Mesendoderm (in vitro differentiated cells): Measurements from ENCODE around the gene PLCD1.

ENCODE experiments used
- DNase-seq: peaks from one replicate; pipeline ENCODE4 v3.0.0; 2013
- H2AK5ac ChIP-seq: 2 replicates; pipeline ENCODE4 v1.6.1; 2013; ENCODE audit warnings: low read length, inconsistent platforms
- H2BK120ac ChIP-seq: 2 replicates; pipeline ENCODE4 v1.6.1; 2013; ENCODE audit warnings: low read depth, mild to moderate bottlenecking, low read length, moderate library complexity, mixed read lengths
- H2BK15ac ChIP-seq: replicated peaks from 2 replicates; pipeline ENCODE4 v1.6.1; 2013; ENCODE audit warnings: low read depth, mild to moderate bottlenecking, moderate library complexity
- H2BK5ac ChIP-seq: 2 replicates; pipeline ENCODE4 v1.6.1; 2013; ENCODE audit warnings: low read length, inconsistent platforms
- H3K18ac ChIP-seq: 2 replicates; pipeline ENCODE4 v1.6.1; 2013; ENCODE audit warnings: mild to moderate bottlenecking, low read length, mixed read lengths
- H3K23ac ChIP-seq: one replicate; pipeline ENCODE4 v1.6.1; 2013; ENCODE audit warnings: low read length
- H3K27ac ChIP-seq: 2 replicates; pipeline ENCODE4 v1.5.1; 2013; ENCODE audit warnings: low read depth, mild to moderate bottlenecking, inconsistent platforms, low read length, moderate library complexity
- H3K27me3 ChIP-seq: 2 replicates; pipeline ENCODE4 v1.6.1; 2013; ENCODE audit warnings: low read length, control low read depth, mild to moderate bottlenecking, inconsistent platforms; ENCODE audit not compliant: insufficient read depth, poor library complexity
- H3K36me3 ChIP-seq: 2 replicates; pipeline ENCODE4 v1.6.1; 2013; ENCODE audit warnings: low read length, inconsistent platforms; ENCODE audit not compliant: control insufficient read depth, insufficient read depth
- H3K4ac ChIP-seq: one replicate; pipeline ENCODE4 v1.6.1; 2013; ENCODE audit warnings: low read depth, mild to moderate bottlenecking, low read length, moderate library complexity
- H3K4me1 ChIP-seq: 2 replicates; pipeline ENCODE4 v1.6.1; 2013; ENCODE audit warnings: low read depth, low read length, inconsistent platforms; ENCODE audit not compliant: control insufficient read depth
- H3K4me2 ChIP-seq: 2 replicates; pipeline ENCODE4 v1.6.1; 2013; ENCODE audit warnings: low read length
- H3K4me3 ChIP-seq: 2 replicates; pipeline ENCODE4 v1.5.1; 2013; ENCODE audit warnings: mild to moderate bottlenecking, low read length
- H3K56ac ChIP-seq: one replicate; pipeline ENCODE4 v1.6.1; 2013; ENCODE audit warnings: low read length
- H3K79me1 ChIP-seq: 2 replicates; pipeline ENCODE4 v1.6.1; 2013; ENCODE audit warnings: low read length, inconsistent platforms
- H3K79me2 ChIP-seq: 2 replicates; pipeline ENCODE4 v1.6.1; 2013; ENCODE audit warnings: mild to moderate bottlenecking, low read length; ENCODE audit not compliant: control insufficient read depth, insufficient read depth
- H3K9ac ChIP-seq: 2 replicates; pipeline ENCODE4 v1.6.1; 2013; ENCODE audit warnings: low read length, inconsistent platforms
- H4K5ac ChIP-seq: one replicate; pipeline ENCODE4 v1.6.1; 2013; ENCODE audit warnings: low read length
- H4K8ac ChIP-seq: one replicate; pipeline ENCODE4 v1.6.1; 2013; ENCODE audit warnings: low read depth, mild to moderate bottlenecking, control low read depth, low read length, moderate library complexity
- WGBS: extraction: QIAGEN DNeasy Blood & Tissue Kit; methylation state at CpG from one replicate; pipeline ENCODE4 v1.1.7; 2013; ENCODE audit warnings: low lambda C conversion rate, missing lambda C conversion rate; ENCODE audit not compliant: insufficient coverage; ENCODE audit errors: extremely low coverage; 5-methylcytosine and 5-hydroxymethylcytosine counted together

PLCD1 gene

DNA sequence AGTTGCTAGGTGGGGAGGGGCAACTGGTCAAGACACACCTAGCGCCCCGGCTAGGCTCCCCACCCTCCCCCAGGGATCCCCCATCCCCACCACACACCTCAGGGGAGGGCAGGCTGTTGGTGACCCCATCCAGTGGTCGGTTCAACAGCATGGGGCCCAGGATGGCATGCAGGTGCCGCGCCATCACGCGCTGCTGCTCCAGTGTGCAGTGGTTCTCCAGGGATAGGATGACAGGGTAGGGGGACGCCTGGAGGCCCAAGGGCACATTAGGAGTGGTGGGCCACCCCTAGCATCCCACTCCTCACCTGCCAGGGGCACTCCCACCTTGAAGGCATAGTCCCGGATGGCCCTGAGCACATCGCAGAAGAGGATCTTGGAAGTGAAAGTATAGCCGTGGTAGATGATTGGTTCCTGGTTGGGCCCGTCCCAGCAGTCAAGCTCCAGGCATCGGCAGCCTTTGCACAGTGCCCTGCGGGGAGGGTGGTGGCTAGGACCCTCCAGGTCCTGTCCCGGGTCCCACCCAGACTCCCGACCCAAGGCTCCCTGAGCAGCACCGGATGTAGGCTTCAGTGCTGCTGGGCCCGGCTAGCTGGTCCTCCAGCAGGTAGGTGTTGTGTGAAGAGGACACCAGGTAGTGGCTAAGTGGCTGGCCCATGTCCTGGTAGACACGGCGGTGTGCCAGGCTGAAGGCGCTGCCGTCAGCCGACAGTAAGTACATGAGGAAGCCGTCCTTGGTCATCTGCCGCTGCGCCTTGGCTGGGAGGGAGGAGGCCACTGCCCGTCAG is 19.4 kb downstream of the PLCD1 start:
- WGBS, result no CpG with 5 or more reads among the region's 27 CpGs
- Histone ChIP-seq H2BK15ac (no peak overlapping the region), H3K4ac (no peak overlapping the region), H3K4me3 (no peak overlapping the region), H2AK5ac (no peak overlapping the region), H3K56ac (no peak overlapping the region), H3K79me2 (no peaks in the 10 kb centered on the region), H3K9ac (no peak overlapping the region), H2BK5ac (no peak overlapping the region), H3K23ac (no peak overlapping the region), H3K27me3 (no peaks in the 10 kb centered on the region), H2BK120ac (no peak overlapping the region), H3K4me2 (no peak overlapping the region), H4K5ac (no peak overlapping the region), H3K18ac (no peak overlapping the region), H3K79me1 (no peaks in the 10 kb centered on the region), H4K8ac (no peak overlapping the region), H3K27ac (no peak overlapping the region), H3K4me1 (no peaks in the 10 kb centered on the region), H3K36me3 (no peaks in the 10 kb centered on the region)
- no peak for DNase-seq

GRCh38 chr3:38008971-38009580 is 20.4 kb downstream of the PLCD1 start:
- Histone ChIP-seq H2BK120ac (no peak overlapping the region), H3K4ac (no peak overlapping the region), H4K8ac (no peak overlapping the region), H3K4me2 (no peak overlapping the region), H3K4me1 (no peaks in the 10 kb centered on the region), H3K18ac (no peak overlapping the region), H4K5ac (no peak overlapping the region), H3K79me1 (no peaks in the 10 kb centered on the region), H3K23ac (no peak overlapping the region), H3K56ac (no peak overlapping the region), H3K36me3 (no peaks in the 10 kb centered on the region), H2AK5ac (no peak overlapping the region), H3K27me3 (no peaks in the 10 kb centered on the region), H2BK5ac (no peak overlapping the region), H3K4me3 (no peak overlapping the region), H3K79me2 (no peaks in the 10 kb centered on the region), H3K9ac (no peak overlapping the region), H3K27ac (no peak overlapping the region), H2BK15ac (no peak overlapping the region)
- WGBS, result no CpG with 5 or more reads among the region's 16 CpGs
- no peak for DNase-seq

GRCh38 chr3:38008191-38008701 is 21.2 kb downstream of the PLCD1 start:
- Histone ChIP-seq H2AK5ac (no peak overlapping the region), H3K4me1 (no peaks in the 10 kb centered on the region), H4K5ac (no peak overlapping the region), H3K9ac (no peak overlapping the region), H3K36me3 (no peaks in the 10 kb centered on the region), H3K18ac (no peak overlapping the region), H2BK120ac (no peak overlapping the region), H3K4ac (no peak overlapping the region), H4K8ac (no peak overlapping the region), H3K27ac (no peak overlapping the region), H3K23ac (no peak overlapping the region), H3K4me3 (no peak overlapping the region), H3K79me2 (no peaks in the 10 kb centered on the region), H3K79me1 (no peaks in the 10 kb centered on the region), H2BK15ac (no peak overlapping the region), H2BK5ac (no peak overlapping the region), H3K4me2 (no peak overlapping the region), H3K27me3 (no peaks in the 10 kb centered on the region), H3K56ac (no peak overlapping the region)
- no peak for DNase-seq
- WGBS, result no CpG with 5 or more reads among the region's 19 CpGs

DNA sequence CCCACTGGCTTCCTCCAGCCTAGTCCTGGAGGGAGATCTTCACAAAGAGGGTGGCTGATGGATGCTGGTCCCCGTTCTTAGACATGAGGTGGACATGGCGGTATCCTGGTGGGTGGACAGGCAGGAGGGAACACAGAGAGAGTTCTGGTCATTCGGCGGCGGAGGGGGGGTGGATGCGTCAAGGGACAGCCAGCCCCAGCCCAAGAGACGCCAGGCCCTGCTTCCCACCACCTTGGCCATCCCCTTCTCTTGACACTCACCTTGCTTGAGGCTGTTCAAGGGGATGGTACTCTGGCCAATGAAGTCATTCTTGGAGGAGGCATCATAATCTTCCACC is 21.7 kb downstream of the PLCD1 start:
- Histone ChIP-seq H3K4me3 (no peak overlapping the region), H2AK5ac (no peak overlapping the region), H3K4me1 (no peaks in the 10 kb centered on the region), H2BK5ac (no peak overlapping the region), H3K4me2 (no peak overlapping the region), H3K4ac (no peak overlapping the region), H3K79me2 (no peaks in the 10 kb centered on the region), H3K27me3 (no peaks in the 10 kb centered on the region), H3K79me1 (no peaks in the 10 kb centered on the region), H3K18ac (no peak overlapping the region), H2BK120ac (no peak overlapping the region), H3K9ac (no peak overlapping the region), H4K5ac (no peak overlapping the region), H3K23ac (no peak overlapping the region), H2BK15ac (no peak overlapping the region), H4K8ac (no peak overlapping the region), H3K27ac (no peak overlapping the region), H3K36me3 (no peaks in the 10 kb centered on the region), H3K56ac (no peak overlapping the region)
- DNase-seq, result no peak
- no CpG with 5 or more reads among the region's 7 CpGs for WGBS

DNA sequence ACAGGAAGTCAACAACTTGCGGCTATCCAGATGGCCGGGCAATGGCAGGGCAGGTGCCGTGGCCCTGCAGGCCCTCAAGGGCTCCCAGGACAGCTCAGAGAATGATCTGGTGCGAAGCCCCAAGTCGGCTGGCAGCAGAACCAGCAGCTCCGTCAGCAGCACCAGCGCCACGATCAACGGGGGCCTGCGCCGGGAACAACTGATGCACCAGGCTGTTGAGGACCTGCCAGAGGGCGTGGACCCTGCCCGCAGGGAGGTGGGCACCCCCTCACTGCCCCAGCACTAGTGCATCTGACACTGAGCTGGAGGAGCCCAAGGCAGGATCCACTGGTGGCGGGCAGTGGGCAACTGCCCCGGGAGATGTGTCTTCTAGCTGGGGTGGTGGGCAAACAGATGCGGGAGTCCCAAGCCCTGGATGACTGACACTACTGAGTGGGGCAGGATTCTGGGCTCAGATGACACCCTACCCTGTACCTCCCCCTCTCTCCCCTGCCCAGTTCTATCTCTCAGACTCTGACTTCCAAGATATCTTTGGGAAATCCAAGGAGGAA is 22.9 kb downstream of the PLCD1 start:
- H3K27me3 ChIP-seq, result no peaks in the 10 kb centered on the region
- H3K27ac ChIP-seq, result no peak overlapping the region
- no CpG with 5 or more reads among the region's 16 CpGs for WGBS
- H3K56ac ChIP-seq, result no peak overlapping the region
- no peak overlapping the region for H2BK120ac ChIP-seq
- no peak overlapping the region for H4K8ac ChIP-seq
- H3K9ac ChIP-seq, result no peak overlapping the region
- no peak overlapping the region for H3K4me2 ChIP-seq
- no peak overlapping the region for H4K5ac ChIP-seq
- no peaks in the 10 kb centered on the region for H3K4me1 ChIP-seq
- H3K4ac ChIP-seq, result no peak overlapping the region
- no peak overlapping the region for H2AK5ac ChIP-seq
- H2BK5ac ChIP-seq, result no peak overlapping the region
- H3K36me3 ChIP-seq, result no peaks in the 10 kb centered on the region
- no peaks in the 10 kb centered on the region for H3K79me2 ChIP-seq
- H3K18ac ChIP-seq, result no peak overlapping the region
- no peak overlapping the region for H3K4me3 ChIP-seq
- no peak overlapping the region for H3K23ac ChIP-seq
- no peak for DNase-seq
- no peaks in the 10 kb centered on the region for H3K79me1 ChIP-seq
- no peak overlapping the region for H2BK15ac ChIP-seq
